ENCODE results near the gene ACCS.

DNA sequence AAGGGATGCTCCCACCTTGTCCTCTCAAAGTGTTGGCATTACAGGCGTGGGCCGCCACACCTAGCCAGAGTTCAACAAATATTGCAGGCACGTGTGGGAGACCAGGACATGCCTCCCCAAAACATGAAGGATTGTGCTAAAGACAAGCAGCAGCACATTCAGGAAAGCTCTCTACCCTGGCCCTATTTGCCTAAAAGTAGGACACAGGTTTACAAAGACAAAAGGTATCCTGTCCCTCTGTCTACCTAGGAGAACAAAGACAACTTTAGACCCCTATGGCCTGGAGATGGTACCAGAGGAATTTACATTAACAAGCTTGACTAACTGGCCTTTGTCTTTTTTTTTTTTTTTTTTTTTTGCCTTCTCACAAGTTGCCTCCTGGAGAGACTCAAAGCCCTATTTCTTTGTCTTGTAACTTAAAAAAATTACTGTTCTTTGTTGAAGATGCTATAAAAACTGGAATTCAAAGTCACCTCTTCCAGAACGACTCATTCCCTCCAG, 859 bp upstream of the ACCS start:
- TF ChIP-seq, protein P1, sequence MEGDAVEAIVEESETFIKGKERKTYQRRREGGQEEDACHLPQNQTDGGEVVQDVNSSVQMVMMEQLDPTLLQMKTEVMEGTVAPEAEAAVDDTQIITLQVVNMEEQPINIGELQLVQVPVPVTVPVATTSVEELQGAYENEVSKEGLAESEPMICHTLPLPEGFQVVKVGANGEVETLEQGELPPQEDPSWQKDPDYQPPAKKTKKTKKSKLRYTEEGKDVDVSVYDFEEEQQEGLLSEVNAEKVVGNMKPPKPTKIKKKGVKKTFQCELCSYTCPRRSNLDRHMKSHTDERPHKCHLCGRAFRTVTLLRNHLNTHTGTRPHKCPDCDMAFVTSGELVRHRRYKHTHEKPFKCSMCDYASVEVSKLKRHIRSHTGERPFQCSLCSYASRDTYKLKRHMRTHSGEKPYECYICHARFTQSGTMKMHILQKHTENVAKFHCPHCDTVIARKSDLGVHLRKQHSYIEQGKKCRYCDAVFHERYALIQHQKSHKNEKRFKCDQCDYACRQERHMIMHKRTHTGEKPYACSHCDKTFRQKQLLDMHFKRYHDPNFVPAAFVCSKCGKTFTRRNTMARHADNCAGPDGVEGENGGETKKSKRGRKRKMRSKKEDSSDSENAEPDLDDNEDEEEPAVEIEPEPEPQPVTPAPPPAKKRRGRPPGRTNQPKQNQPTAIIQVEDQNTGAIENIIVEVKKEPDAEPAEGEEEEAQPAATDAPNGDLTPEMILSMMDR (IDR thresholded peaks at IDR 0.05), result no peak
- TF ChIP-seq POLR2A (IDR thresholded peaks at IDR 0.05), result no peak
